Breast epithelium (tissue), 4 donors: ENCODE measurements around the gene TMEM209. TPM values are rescaled to one million over a fixed set of nuclear protein-coding genes. Genes with fewer than 3 reads are reported as not detected.

Source experiments
- DNase-seq, 2 donors: peaks; one replicate each; pipeline ENCODE4 v3.0.0-alpha.2; 2019; ENCODE audit warnings: low spot score in 2 of 2
- H3K27ac ChIP-seq, 2 donors: fragments of 200-600 bp; sonication (generic) in 1 of 2; one replicate each; pipeline ENCODE4 v1.5.1; 2016 to 2019; ENCODE audit warnings: mild to moderate bottlenecking in 1 of 2
- H3K27me3 ChIP-seq, 2 donors: fragments of 200-600 bp; sonication (generic) in 1 of 2; one replicate each; pipeline versions ENCODE4 v1.5.1 to v1.6.0; 2017 to 2019; ENCODE audit warnings: control low read depth in 1 of 2, mild to moderate bottlenecking in 1 of 2
- H3K36me3 ChIP-seq: fragments of 200-600 bp; one replicate; pipeline ENCODE4 v1.5.1; 2019
- H3K4me1 ChIP-seq, 2 donors: fragments of 200-600 bp; sonication (generic); one replicate each; pipeline ENCODE4 v1.5.1; 2016 to 2019; ENCODE audit warnings: control low read depth in 1 of 2
- H3K4me3 ChIP-seq, 3 donors: fragments of 200-600 bp; sonication (generic); 1 replicate in 2 of 3; 2 replicates in 1 of 3; pipeline ENCODE4 v1.5.1; 2016 to 2019; ENCODE audit warnings: mild to moderate bottlenecking in 3 of 3, moderate library complexity in 2 of 3
- H3K9me3 ChIP-seq, 2 donors: fragments of 200-600 bp; sonication (generic) in 1 of 2; one replicate each; pipeline ENCODE4 v1.5.1; 2016 to 2019; ENCODE audit warnings: control low read depth in 1 of 2
- POLR2A ChIP-seq: fragments of 450-650 bp; IDR thresholded peaks from one replicate; pipeline ENCODE4 v1.6.1; 2016; ENCODE audit warnings: antibody characterized with exemption, mild to moderate bottlenecking, moderate library complexity
- POLR2AphosphoS5 ChIP-seq, 3 donors: sonication (generic); formaldehyde crosslinking; IDR thresholded peaks; one replicate each; pipeline ENCODE4 v1.6.1; 2017; ENCODE audit warnings: antibody characterized with exemption in 3 of 3
- intact Hi-C: fragments of 100-400 bp; cut with DNase I; formaldehyde crosslinking; loops from one replicate; pipeline ENCODE4 v1.15.1; 2023; ENCODE audit warnings: low total_unique reads
- total RNA-seq, 3 donors: library from RNA; depleted of rRNA; stranded (reverse); fragments of >200 nt; gene quantifications; one replicate each; pipeline ENCODE4 v1.1.0, GENCODE V29; 2016
- TF ChIP-seq, protein P1 (sequence below), 3 donors: fragments of 450-650 bp; IDR thresholded peaks; one replicate each; pipeline ENCODE4 v1.5.1; 2016 to 2017; ENCODE audit warnings: antibody characterized with exemption in 3 of 3, mild to moderate bottlenecking in 3 of 3, moderate library complexity in 3 of 3

The TMEM209 gene
- total RNA-seq, 3 donors from 2014 or later, result 9.0 to 15.7 (median 13.8) TPM

DNA sequence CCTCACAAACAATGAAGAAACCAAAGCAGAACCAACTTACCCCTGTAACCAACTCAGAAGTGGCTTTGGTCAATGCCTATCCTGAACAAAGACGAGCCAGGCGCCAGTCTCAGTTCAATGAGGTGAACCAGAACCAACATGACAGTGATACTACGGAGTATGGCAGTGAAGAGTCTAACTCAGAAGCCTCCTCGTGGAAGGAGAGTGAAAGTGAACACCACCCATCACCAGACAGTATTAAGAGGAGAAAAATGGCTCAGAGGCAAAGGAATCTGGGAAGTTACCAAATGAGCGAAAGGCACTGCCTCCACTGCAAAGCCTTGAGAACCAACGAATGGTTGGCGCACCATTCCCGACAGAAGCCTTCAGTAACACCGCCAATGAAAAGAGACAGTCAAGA, 10.8 kb upstream of the TMEM209 start:
- Histone ChIP-seq H3K4me3 (no peak overlapping the region), H3K27ac (no peak overlapping the region), H3K9me3 (no peaks in the 10 kb centered on the region), H3K36me3 (no peaks in the 10 kb centered on the region), H3K4me1 (no peaks in the 10 kb centered on the region), H3K27me3 (no peaks in the 10 kb centered on the region)
- TF ChIP-seq POLR2A (no peak), POLR2AphosphoS5 (IDR thresholded peaks at IDR 0.05) (no peak)
- TF ChIP-seq, protein P1, sequence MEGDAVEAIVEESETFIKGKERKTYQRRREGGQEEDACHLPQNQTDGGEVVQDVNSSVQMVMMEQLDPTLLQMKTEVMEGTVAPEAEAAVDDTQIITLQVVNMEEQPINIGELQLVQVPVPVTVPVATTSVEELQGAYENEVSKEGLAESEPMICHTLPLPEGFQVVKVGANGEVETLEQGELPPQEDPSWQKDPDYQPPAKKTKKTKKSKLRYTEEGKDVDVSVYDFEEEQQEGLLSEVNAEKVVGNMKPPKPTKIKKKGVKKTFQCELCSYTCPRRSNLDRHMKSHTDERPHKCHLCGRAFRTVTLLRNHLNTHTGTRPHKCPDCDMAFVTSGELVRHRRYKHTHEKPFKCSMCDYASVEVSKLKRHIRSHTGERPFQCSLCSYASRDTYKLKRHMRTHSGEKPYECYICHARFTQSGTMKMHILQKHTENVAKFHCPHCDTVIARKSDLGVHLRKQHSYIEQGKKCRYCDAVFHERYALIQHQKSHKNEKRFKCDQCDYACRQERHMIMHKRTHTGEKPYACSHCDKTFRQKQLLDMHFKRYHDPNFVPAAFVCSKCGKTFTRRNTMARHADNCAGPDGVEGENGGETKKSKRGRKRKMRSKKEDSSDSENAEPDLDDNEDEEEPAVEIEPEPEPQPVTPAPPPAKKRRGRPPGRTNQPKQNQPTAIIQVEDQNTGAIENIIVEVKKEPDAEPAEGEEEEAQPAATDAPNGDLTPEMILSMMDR (IDR thresholded peaks at IDR 0.05), result no peak
- intact Hi-C loops, result no loop called here
- DNase-seq, result no peak

DNA sequence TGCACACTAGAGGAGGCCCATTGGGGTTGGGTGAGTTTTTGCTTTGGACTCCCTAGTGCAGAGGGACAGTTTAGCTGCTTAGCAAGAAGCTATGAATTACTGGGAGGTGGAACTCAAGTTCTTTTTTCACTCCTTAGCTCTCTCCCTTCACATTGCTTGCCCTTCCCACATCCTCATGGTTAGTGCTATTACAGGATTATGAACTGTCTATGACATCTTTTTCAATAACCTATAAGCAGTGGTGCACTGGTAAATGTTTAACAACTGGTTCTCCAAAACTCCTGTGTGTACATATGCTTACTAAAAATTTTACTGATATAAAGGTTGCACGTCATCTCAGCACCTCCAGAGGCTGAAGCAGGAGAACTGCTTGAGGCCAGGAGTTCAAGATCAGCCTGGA, 8.6 kb upstream of the TMEM209 start:
- intact Hi-C loops, result no loop called here
- Histone ChIP-seq H3K4me3 (no peak overlapping the region), H3K36me3 (no peaks in the 10 kb centered on the region), H3K4me1 (no peaks in the 10 kb centered on the region), H3K9me3 (no peaks in the 10 kb centered on the region), H3K27me3 (no peaks in the 10 kb centered on the region), H3K27ac (no peak overlapping the region)
- no peak for DNase-seq
- TF ChIP-seq POLR2A (no peak), POLR2AphosphoS5 (IDR thresholded peaks at IDR 0.05) (no peak)
- TF ChIP-seq, protein P1 (IDR thresholded peaks at IDR 0.05), result no peak

DNA sequence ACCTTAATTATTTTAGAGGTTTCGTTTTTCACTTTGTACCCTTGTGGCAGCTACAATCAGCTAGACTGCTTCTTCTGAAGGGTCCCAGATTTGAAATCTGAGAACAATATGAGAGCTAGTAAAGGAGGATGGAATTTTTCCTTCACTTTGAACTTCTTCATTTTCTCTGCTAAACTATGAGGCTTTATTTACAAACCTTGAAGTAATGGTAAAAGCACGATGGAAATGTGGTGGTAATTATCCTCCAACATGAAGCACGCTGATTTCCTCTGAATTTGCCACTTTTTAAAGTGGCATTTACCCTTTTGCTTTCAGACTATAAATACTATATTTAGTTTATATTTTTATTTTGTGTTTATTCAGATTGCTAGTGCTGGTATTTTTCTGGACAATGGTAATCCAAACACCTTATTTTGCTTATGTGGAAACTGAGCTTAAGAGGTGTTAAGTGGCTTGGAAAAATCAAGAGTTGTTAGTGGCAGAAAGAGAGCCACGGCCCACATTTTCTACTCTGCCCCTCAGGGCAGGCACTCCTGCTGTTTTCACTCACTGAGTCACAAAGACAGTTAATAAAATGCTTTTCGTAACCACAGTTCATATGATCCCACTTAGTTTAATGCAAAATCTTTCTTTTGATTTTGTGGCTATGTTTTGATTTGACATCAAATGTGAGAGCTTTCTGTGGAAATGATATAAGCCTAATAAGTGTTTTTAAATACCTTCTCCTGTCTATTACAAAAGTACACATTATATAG, 5.2 kb upstream of the TMEM209 start:
- no peak for TF ChIP-seq POLR2A
- TF ChIP-seq, protein P1 (IDR thresholded peaks at IDR 0.05), result no peak
- intact Hi-C loops, result no loop called here
- Histone ChIP-seq H3K36me3 (no peaks in the 10 kb centered on the region), H3K27ac (no peak overlapping the region), H3K9me3 (no peaks in the 10 kb centered on the region), H3K4me1 (no peaks in the 10 kb centered on the region), H3K4me3 (no peak overlapping the region), H3K27me3 (no peaks in the 10 kb centered on the region)
- DNase-seq, result no peak

DNA sequence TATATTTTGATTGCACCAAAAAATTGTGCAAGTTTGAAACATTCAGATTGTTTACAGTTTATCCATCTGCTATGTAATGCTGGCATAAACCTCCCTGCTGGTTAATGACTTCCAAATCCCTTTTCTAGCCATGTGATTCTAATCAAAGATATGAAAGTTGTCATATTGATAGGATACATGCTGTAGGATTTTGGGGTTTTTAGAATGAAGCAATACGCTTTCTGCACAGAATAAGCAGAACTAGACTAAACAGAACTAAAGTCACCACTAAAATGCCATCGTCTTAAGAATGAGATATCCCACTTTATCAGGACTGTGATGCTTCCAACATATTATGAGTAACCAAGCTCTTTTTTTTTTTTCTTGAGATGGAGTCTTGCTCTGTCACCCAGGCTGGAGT, 3.3 kb upstream of the TMEM209 start:
- intact Hi-C loops, result no loop called here
- no peaks in the 10 kb centered on the region for H3K36me3 ChIP-seq
- H3K4me3 ChIP-seq, result no peak overlapping the region
- H3K27ac ChIP-seq, result no peak overlapping the region
- no peak for DNase-seq
- TF ChIP-seq POLR2A (no peak), POLR2AphosphoS5 (IDR thresholded peaks at IDR 0.05) (no peak)
- TF ChIP-seq, protein P1 (IDR thresholded peaks at IDR 0.05), result no peak
- no peaks in the 10 kb centered on the region for H3K27me3 ChIP-seq
- peaks cover 5 to 9% of the 10 kb centered on the region in 2 donors for H3K4me1 ChIP-seq
- H3K9me3 ChIP-seq, result no peaks in the 10 kb centered on the region

DNA sequence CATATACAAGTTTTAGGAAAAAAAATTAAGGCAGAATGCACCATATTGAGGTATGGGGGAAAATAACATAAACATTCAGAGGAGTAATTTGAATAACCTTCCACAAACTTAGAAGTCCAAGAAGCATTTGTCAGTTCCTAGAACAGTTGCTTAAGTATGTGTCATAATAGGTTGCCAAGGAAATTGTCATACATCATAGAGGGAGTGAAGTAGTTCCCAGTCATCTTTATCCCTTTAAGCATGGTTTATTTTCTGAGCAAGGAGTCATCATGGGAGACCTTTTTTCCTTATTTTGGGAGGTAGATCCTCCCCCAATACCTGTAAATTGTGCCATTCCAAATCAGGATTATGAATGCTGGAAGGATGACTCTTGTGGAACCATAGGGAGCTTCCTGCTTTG, 2.4 kb upstream of the TMEM209 start, which contains the start of gene SSMEM1:
Gene SSMEM1, plus strand, starts transcription at position 219 of the 400 bp plus-strand sequence. Its CDS starts 51 bp downstream, at position 270.
- H3K36me3 ChIP-seq, result no peaks in the 10 kb centered on the region
- no peaks in the 10 kb centered on the region for H3K27me3 ChIP-seq
- DNase-seq, result no peak
- peaks cover 5 to 9% of the 10 kb centered on the region in 2 donors for H3K4me1 ChIP-seq
- TF ChIP-seq, protein P1 (IDR thresholded peaks at IDR 0.05), result no peak
- no peak for TF ChIP-seq POLR2AphosphoS5 (IDR thresholded peaks at IDR 0.05)
- no peak within 1 kb of the TSS for H3K27ac ChIP-seq
- intact Hi-C loops, result no loop called here
- H3K9me3 ChIP-seq, result no peaks in the 10 kb centered on the region
- H3K4me3 ChIP-seq, result no peak within 1 kb of the TSS
